Measurements from ENCODE around the gene MTRF1L. TPM values are rescaled to one million over a fixed set of nuclear protein-coding genes. Genes with fewer than 3 reads are reported as not detected.

MTRF1L gene
- total RNA-seq, 1 donor from 2014 or later: 8.1 TPM

DNA sequence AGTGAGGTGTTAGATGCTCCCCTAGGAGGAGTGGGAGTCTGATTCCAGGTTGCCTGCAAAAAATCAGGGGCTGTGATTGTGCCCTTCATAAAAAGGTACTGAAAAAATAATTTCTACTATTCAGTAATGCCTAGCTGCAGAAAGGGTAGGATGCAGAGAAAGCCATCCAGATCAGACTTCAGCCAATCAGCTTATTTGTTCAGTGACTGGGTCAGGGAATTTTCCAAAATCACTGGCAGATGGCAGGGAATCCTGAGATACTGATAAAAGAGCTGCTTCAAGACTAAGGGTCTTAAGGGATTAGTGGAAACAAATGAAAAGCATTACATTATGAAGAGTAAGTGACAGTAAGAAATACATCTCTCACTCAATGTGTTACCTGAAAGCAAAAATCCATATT, 42.8 kb upstream of the MTRF1L start:
- Histone ChIP-seq H3K9me3 (no peaks in the 10 kb centered on the region), H3K27ac (no peak overlapping the region), H3K36me3 (no peaks in the 10 kb centered on the region), H3K4me3 (no peak overlapping the region), H3K27me3 (no peaks in the 10 kb centered on the region), H3K4me1 (no peaks in the 10 kb centered on the region)
- no peak for DNase-seq (ENCODE audit: extremely low spot score in 2 of 2)
- TF ChIP-seq POLR2A (IDR thresholded peaks at IDR 0.05) (no peak), POLR2AphosphoS5 (IDR thresholded peaks at IDR 0.05; ENCODE audit: insufficient read depth in 1 of 2, low read depth in 1 of 2) (no peak)
- TF ChIP-seq, protein P1, sequence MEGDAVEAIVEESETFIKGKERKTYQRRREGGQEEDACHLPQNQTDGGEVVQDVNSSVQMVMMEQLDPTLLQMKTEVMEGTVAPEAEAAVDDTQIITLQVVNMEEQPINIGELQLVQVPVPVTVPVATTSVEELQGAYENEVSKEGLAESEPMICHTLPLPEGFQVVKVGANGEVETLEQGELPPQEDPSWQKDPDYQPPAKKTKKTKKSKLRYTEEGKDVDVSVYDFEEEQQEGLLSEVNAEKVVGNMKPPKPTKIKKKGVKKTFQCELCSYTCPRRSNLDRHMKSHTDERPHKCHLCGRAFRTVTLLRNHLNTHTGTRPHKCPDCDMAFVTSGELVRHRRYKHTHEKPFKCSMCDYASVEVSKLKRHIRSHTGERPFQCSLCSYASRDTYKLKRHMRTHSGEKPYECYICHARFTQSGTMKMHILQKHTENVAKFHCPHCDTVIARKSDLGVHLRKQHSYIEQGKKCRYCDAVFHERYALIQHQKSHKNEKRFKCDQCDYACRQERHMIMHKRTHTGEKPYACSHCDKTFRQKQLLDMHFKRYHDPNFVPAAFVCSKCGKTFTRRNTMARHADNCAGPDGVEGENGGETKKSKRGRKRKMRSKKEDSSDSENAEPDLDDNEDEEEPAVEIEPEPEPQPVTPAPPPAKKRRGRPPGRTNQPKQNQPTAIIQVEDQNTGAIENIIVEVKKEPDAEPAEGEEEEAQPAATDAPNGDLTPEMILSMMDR (IDR thresholded peaks at IDR 0.05): no peak
- intact Hi-C loops (cut with DNase I): no loop called here

GRCh38 chr6:153044295-153044694, 41.8 kb upstream of the MTRF1L start:
- no peak overlapping the region for H3K4me3 ChIP-seq
- TF ChIP-seq POLR2A (IDR thresholded peaks at IDR 0.05) (no peak), POLR2AphosphoS5 (IDR thresholded peaks at IDR 0.05; ENCODE audit: insufficient read depth in 1 of 2, low read depth in 1 of 2) (no peak)
- TF ChIP-seq, protein P1 (IDR thresholded peaks at IDR 0.05): no peak
- intact Hi-C loops (cut with DNase I): no loop called here
- no peak overlapping the region for H3K27ac ChIP-seq
- no peaks in the 10 kb centered on the region for H3K27me3 ChIP-seq
- no peak for DNase-seq (ENCODE audit: extremely low spot score in 2 of 2)
- H3K4me1 ChIP-seq: no peaks in the 10 kb centered on the region
- H3K9me3 ChIP-seq: no peaks in the 10 kb centered on the region
- H3K36me3 ChIP-seq: no peaks in the 10 kb centered on the region

- DNase-seq (ENCODE audit: extremely low spot score in 2 of 2): no peak
- no peak overlapping the region for H3K27ac ChIP-seq
- no peaks in the 10 kb centered on the region for H3K36me3 ChIP-seq
- H3K4me1 ChIP-seq: no peaks in the 10 kb centered on the region
- intact Hi-C loops (cut with DNase I): no loop called here
- no peaks in the 10 kb centered on the region for H3K9me3 ChIP-seq
- TF ChIP-seq, protein P1 (IDR thresholded peaks at IDR 0.05): no peak
- no peak for TF ChIP-seq POLR2AphosphoS5 (IDR thresholded peaks at IDR 0.05; ENCODE audit: insufficient read depth in 1 of 2, low read depth in 1 of 2)
- TF ChIP-seq POLR2A (IDR thresholded peaks at IDR 0.05): no peak
- H3K4me3 ChIP-seq: no peak overlapping the region
- H3K27me3 ChIP-seq: no peaks in the 10 kb centered on the region
Measured at GRCh38 chr6:153043719-153044118, 41.2 kb upstream of the MTRF1L start.

GRCh38 chr6:153038378-153039057, 36.0 kb upstream of the MTRF1L start:
- Histone ChIP-seq H3K4me1 (no peaks in the 10 kb centered on the region), H3K27ac (no peak overlapping the region), H3K9me3 (no peaks in the 10 kb centered on the region), H3K4me3 (no peak overlapping the region), H3K27me3 (no peaks in the 10 kb centered on the region), H3K36me3 (no peaks in the 10 kb centered on the region)
- no peak for DNase-seq (ENCODE audit: extremely low spot score in 2 of 2)
- intact Hi-C loops (cut with DNase I): no loop called here
- TF ChIP-seq POLR2AphosphoS5 (IDR thresholded peaks at IDR 0.05; ENCODE audit: insufficient read depth in 1 of 2, low read depth in 1 of 2) (no peak), POLR2A (IDR thresholded peaks at IDR 0.05) (no peak)
- TF ChIP-seq, protein P1 (IDR thresholded peaks at IDR 0.05): no peak

DNA sequence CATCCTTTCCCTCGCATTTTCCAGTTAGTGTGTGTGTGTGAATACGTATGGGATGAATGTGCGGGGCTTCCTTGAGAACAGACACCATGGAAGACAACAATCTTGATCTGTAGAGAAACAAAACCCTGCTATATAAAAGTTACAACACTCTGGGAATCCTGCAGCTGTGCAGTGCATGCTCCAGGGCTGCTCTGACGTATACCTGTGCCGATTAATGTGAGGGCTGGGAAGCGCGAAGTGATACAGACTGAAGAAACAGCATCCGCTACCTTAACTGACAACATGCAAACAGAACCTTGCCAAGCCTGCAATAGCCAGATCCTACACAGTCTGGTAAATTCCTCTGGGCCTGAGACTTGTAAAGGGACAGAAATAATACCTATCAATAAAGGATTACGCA, 31.6 kb upstream of the MTRF1L start:
- intact Hi-C loops (cut with DNase I): no loop called here
- no peak overlapping the region for H3K27ac ChIP-seq
- H3K9me3 ChIP-seq: no peaks in the 10 kb centered on the region
- H3K4me3 ChIP-seq: no peak overlapping the region
- no peak for TF ChIP-seq POLR2A (IDR thresholded peaks at IDR 0.05)
- TF ChIP-seq POLR2AphosphoS5 (IDR thresholded peaks at IDR 0.05; ENCODE audit: insufficient read depth in 1 of 2, low read depth in 1 of 2): no peak
- TF ChIP-seq, protein P1 (IDR thresholded peaks at IDR 0.05): no peak
- no peaks in the 10 kb centered on the region for H3K36me3 ChIP-seq
- H3K27me3 ChIP-seq: no peaks in the 10 kb centered on the region
- DNase-seq (ENCODE audit: extremely low spot score in 2 of 2): no peak
- H3K4me1 ChIP-seq: no peaks in the 10 kb centered on the region
